T-helper 2 cell treated with Interferon-gamma antibody and Interleukin-4, amounts not matched to agents 5 μg/mL and 100 μg/mL, for 36 hours (primary cell): ENCODE data around the gene PMM2.
"Not testable (repeated sequence)": the region's sequence is repeated elsewhere in the genome, so short reads cannot be mapped to it uniquely, and the experiment has no call there.

Experiments used
- DNase-seq: peaks from one replicate; pipeline ENCODE4 v3.0.0; 2021; ENCODE audit warnings: low spot score
- H3K27ac Mint-ChIP-seq: one replicate; pipeline ENCODE4 v1.8.0; 2021; ENCODE audit warnings: mild to moderate bottlenecking, mixed read lengths
- H3K27me3 Mint-ChIP-seq: one replicate; pipeline ENCODE4 v1.8.0; 2021; ENCODE audit warnings: low read depth, mixed read lengths
- H3K36me3 Mint-ChIP-seq: one replicate; pipeline ENCODE4 v1.8.0; 2021; ENCODE audit warnings: low read depth, mixed read lengths
- H3K4me1 Mint-ChIP-seq: one replicate; pipeline ENCODE4 v1.8.0; 2021; ENCODE audit warnings: low read depth, mixed read lengths
- H3K4me3 Mint-ChIP-seq: one replicate; pipeline ENCODE4 v1.8.0; 2022; ENCODE audit warnings: mild to moderate bottlenecking, moderate library complexity, mixed read lengths
- H3K9me3 Mint-ChIP-seq: one replicate; pipeline ENCODE4 v1.8.0; 2021; ENCODE audit warnings: mixed read lengths

Gene PMM2

GRCh38 chr16:8767176-8767575, 30.5 kb upstream of the PMM2 start:
- no peaks in the 10 kb centered on the region for H3K9me3 Mint-ChIP-seq
- H3K27ac Mint-ChIP-seq, result no peak overlapping the region
- no peaks in the 10 kb centered on the region for H3K4me1 Mint-ChIP-seq
- no peak for DNase-seq
- no peaks in the 10 kb centered on the region for H3K27me3 Mint-ChIP-seq
- peaks cover 5% of the 10 kb centered on the region for H3K36me3 Mint-ChIP-seq
- H3K4me3 Mint-ChIP-seq, result no peak overlapping the region

DNA sequence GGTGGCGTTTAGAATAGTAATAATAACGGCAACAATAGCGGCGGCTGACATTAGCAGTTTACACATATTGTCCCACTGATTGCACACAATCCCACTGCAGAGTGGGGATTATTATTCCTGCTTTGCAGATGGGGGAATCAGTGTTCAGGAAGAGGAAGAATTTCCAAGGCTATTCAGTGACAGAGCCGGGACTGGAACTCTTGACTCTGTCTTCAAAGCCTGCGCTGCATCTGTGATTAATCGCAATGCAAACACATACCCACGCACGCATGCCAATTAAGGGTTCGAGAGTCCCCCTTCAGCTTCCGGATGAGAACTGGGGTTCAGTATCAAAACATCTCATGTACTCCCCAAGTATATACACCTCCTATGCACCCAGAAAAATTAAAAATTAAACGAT, 29.4 kb upstream of the PMM2 start:
- H3K4me1 Mint-ChIP-seq, result no peaks in the 10 kb centered on the region
- no peaks in the 10 kb centered on the region for H3K9me3 Mint-ChIP-seq
- H3K27me3 Mint-ChIP-seq, result no peaks in the 10 kb centered on the region
- H3K36me3 Mint-ChIP-seq, result peaks cover 5% of the 10 kb centered on the region
- no peak overlapping the region for H3K4me3 Mint-ChIP-seq
- no peak overlapping the region for H3K27ac Mint-ChIP-seq
- DNase-seq, result no peak

DNA sequence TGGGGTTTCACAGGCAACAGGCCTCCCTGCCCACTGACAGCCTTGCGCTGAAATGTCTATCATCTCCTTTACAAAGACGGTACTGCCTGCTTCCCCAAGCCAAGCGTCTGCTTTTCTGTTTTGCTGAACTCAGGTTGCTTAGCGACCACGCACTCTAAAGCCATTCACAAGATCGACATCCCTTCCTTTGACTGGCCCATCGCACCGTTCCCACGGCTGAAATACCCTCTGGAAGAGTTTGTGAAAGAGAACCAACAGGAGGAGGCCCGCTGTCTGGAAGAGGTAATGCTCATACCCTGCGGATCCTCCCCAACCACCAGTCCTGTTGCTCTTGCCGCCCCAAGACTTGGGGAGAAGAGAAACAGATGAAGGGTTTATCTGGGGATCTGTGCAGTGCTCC, 28.9 kb upstream of the PMM2 start:
- Mint-ChIP-seq H3K9me3 (no peaks in the 10 kb centered on the region), H3K4me1 (no peaks in the 10 kb centered on the region), H3K27ac (no peak overlapping the region), H3K36me3 (peaks cover 5% of the 10 kb centered on the region), H3K4me3 (no peak overlapping the region), H3K27me3 (no peaks in the 10 kb centered on the region)
- DNase-seq, result no peak

GRCh38 chr16:8773537-8773936, 24.1 kb upstream of the PMM2 start:
- Mint-ChIP-seq H3K36me3 (peaks cover 5% of the 10 kb centered on the region), H3K9me3 (no peaks in the 10 kb centered on the region), H3K27ac (no peak overlapping the region), H3K4me3 (no peak overlapping the region), H3K4me1 (no peaks in the 10 kb centered on the region), H3K27me3 (no peaks in the 10 kb centered on the region)
- no peak for DNase-seq

DNA sequence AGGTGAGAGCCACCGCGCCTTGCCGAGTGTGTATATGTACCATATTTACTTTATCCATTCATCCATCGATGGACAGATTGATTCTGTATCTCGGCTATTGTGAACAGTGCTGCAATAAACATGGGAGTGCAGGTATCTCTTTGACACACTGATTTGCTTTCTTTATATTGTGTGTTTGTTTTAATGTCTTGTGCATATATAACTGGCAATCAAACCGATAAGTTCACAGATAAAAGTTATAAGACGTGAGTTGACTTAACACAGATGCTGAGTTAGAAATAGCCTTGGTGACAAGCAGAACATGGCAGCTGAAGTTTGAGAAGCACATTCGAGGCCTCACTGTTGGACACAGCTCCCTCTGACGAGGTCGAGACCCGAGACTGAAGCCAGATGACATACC, 23.4 kb upstream of the PMM2 start:
- Mint-ChIP-seq H3K4me3 (no peak overlapping the region), H3K27ac (no peak overlapping the region), H3K9me3 (no peaks in the 10 kb centered on the region), H3K4me1 (no peaks in the 10 kb centered on the region), H3K27me3 (no peaks in the 10 kb centered on the region), H3K36me3 (peaks cover 5% of the 10 kb centered on the region)
- no peak for DNase-seq

DNA sequence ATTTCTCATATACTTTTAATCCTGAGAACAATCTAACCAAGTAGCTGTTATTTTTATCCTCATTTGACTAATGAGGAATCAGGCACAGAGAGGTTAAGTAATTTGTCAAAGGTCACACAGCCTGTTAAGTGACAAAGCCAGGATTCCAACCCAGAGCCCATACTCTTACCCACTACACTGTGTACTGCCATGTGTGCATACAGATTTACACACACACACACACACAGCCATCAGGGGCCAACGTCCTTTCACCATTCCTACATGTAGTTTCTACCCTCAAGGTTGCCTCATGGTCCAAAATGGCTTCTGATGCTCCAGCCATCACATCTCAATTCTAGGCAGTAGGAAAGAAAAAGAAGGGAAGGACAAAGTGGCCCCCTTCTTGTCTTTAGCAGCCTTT, 22.3 kb upstream of the PMM2 start:
- Mint-ChIP-seq H3K9me3 (no peaks in the 10 kb centered on the region), H3K27ac (no peak overlapping the region), H3K4me1 (no peaks in the 10 kb centered on the region), H3K27me3 (no peaks in the 10 kb centered on the region), H3K4me3 (no peak overlapping the region), H3K36me3 (peaks cover 5% of the 10 kb centered on the region)
- DNase-seq, result no peak

DNA sequence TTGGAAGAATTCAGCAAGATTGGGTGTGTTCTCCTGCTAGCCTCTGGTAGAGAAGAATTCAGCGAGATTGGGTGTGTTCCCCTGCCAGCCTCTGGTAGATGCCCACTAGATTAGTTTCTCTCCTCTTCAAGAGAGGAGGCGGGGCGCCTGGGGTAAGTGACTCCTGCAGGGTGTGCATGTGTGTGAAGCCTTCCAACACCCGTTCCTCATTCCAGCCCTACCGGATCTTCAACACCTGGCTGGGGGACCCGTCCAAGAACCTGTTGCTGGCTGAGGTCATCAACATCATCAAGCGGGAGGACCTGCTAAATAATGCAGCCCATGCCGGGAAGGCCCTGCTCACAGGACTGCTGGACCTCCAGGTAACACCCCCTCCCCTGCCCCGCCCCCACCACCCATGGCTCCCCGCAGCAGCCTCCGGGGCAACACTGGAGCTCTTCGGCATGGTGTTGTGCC, 21.5 kb upstream of the PMM2 start:
- Mint-ChIP-seq H3K4me1 (no peaks in the 10 kb centered on the region), H3K9me3 (no peaks in the 10 kb centered on the region), H3K27ac (no peak overlapping the region), H3K27me3 (no peaks in the 10 kb centered on the region), H3K4me3 (no peak overlapping the region), H3K36me3 (peaks cover 5% of the 10 kb centered on the region)
- no peak for DNase-seq

DNA sequence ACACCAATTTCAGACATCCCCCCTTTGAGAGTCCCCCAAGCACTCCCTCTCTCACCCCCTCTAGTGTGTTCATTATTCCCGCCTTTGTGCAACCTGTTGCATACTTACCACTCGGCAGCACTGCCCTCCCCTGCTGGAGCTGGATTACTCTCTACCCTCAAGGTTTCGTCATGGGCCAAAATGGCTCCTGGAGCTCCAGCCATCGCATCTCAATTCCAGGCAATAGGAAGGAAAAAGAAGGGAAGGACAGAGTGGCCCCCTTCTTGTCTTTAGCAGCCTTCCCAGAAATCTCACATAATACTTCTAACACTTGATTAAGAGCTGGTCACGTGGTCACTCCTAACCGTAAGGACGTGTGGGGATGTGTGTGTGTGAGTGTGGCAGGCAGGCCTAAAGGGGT, 20.4 kb upstream of the PMM2 start:
- H3K4me3 Mint-ChIP-seq, result no peak overlapping the region
- no peaks in the 10 kb centered on the region for H3K9me3 Mint-ChIP-seq
- no peak overlapping the region for H3K27ac Mint-ChIP-seq
- H3K36me3 Mint-ChIP-seq, result peaks cover 2% of the 10 kb centered on the region
- no peaks in the 10 kb centered on the region for H3K4me1 Mint-ChIP-seq
- H3K27me3 Mint-ChIP-seq, result no peaks in the 10 kb centered on the region
- DNase-seq, result no peak

DNA sequence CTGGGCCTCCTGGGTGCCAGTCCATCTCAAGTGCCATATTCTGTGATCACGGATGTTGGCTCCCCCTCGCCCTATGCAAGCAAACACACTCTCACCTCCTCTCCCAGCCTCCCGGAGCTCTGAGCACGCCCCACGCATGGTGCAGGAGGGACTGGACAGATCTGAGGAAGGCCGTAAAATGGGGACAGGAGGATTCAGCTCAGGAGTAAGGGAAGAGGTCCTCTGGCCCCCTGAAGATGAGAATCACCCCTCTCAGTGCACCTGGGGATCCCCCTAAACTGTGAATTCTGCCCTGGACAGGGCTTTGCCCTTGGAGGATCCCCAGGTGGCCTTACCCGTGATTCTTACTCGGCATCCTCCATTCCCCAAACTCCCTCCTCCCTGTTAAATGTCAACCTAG, 15.8 kb upstream of the PMM2 start:
- Mint-ChIP-seq H3K27me3 (no peaks in the 10 kb centered on the region), H3K4me1 (no peaks in the 10 kb centered on the region), H3K9me3 (no peaks in the 10 kb centered on the region), H3K4me3 (no peak overlapping the region), H3K27ac (no peak overlapping the region), H3K36me3 (peaks cover 2% of the 10 kb centered on the region)
- no peak for DNase-seq

GRCh38 chr16:8782673-8783072, 15.0 kb upstream of the PMM2 start:
- Mint-ChIP-seq H3K27me3 (no peaks in the 10 kb centered on the region), H3K4me3 (no peak overlapping the region), H3K27ac (no peak overlapping the region), H3K9me3 (no peaks in the 10 kb centered on the region), H3K4me1 (no peaks in the 10 kb centered on the region), H3K36me3 (no peaks in the 10 kb centered on the region)
- DNase-seq, result no peak

DNA sequence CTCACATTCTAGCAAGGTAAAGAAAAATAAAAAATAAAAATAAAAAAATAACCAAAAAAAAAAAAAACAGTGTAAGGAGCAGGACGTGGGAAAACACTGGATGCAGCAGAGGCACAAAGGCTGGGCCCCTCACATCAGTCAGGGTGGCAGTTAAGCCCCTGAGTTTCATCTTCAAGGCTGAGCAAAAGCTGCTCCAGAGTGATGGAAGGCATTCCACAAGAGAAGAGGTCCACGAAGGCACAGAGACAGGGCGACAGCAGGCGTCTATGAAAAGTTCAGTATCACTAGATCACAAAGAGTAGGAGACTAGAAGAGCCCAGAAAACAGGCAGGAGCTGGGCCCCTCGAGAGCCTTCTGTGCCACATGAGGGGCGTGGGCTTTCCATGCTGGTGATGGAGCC, 12.2 kb upstream of the PMM2 start:
- Mint-ChIP-seq H3K36me3 (no peaks in the 10 kb centered on the region), H3K4me3 (no peak overlapping the region), H3K27ac (no peak overlapping the region), H3K4me1 (no peaks in the 10 kb centered on the region), H3K9me3 (no peaks in the 10 kb centered on the region), H3K27me3 (no peaks in the 10 kb centered on the region)
- DNase-seq, result no peak

GRCh38 chr16:8786316-8786715, 11.3 kb upstream of the PMM2 start:
- not testable (repeated sequence) for H3K4me3 Mint-ChIP-seq, H3K9me3 Mint-ChIP-seq, H3K4me1 Mint-ChIP-seq, H3K27me3 Mint-ChIP-seq, H3K36me3 Mint-ChIP-seq, H3K27ac Mint-ChIP-seq, DNase-seq

- no peak overlapping the region for H3K27ac Mint-ChIP-seq
- no peaks in the 10 kb centered on the region for H3K9me3 Mint-ChIP-seq
- no peaks in the 10 kb centered on the region for H3K4me1 Mint-ChIP-seq
- no peak for DNase-seq
- H3K4me3 Mint-ChIP-seq, result no peak overlapping the region
- no peaks in the 10 kb centered on the region for H3K27me3 Mint-ChIP-seq
- no peaks in the 10 kb centered on the region for H3K36me3 Mint-ChIP-seq
Observed at GRCh38 chr16:8788578-8789172, 9.0 kb upstream of the PMM2 start.

- no peaks in the 10 kb centered on the region for H3K27me3 Mint-ChIP-seq
- DNase-seq, result no peak
- H3K36me3 Mint-ChIP-seq, result peaks cover 14% of the 10 kb centered on the region
- H3K27ac Mint-ChIP-seq, result no peak overlapping the region
- peaks cover 27% of the 10 kb centered on the region for H3K4me1 Mint-ChIP-seq
- H3K4me3 Mint-ChIP-seq, result no peak overlapping the region
- H3K9me3 Mint-ChIP-seq, result no peaks in the 10 kb centered on the region
Observed at GRCh38 chr16:8795091-8795490, 2.5 kb upstream of the PMM2 start.

DNA sequence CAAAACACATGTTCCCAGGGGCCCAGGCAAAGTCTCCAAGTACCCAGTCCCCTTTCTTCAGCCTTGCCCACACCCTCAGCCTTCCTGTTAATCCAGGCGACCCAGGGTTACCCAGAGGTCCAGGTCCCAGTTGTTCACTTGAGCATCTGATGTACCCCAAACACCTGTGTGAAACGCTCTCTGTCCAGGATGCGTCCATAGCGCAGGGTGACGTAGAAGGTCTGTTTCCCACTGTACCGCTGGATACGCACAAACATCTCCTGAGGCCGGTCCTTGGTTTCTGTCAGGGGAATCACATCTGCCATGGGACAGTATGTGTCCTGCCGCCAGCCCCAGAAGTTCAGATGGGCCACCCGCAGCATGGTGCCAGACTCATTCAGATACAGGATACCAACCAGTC, 1.8 kb upstream of the PMM2 start:
- Mint-ChIP-seq H3K27ac (no peak overlapping the region), H3K4me1 (peaks cover 27% of the 10 kb centered on the region), H3K4me3 (peak overlapping the region; percentile 96)

More for the DNA sequence above, 1.8 kb upstream of the PMM2 start:
- no peak for DNase-seq
- Mint-ChIP-seq H3K27me3 (no peaks in the 10 kb centered on the region), H3K9me3 (no peaks in the 10 kb centered on the region), H3K36me3 (peaks cover 14% of the 10 kb centered on the region)
